HG03378 (cell line): Measurements from ENCODE around the gene ASGR2.
"Not testable (repeated sequence)": the region's sequence is repeated elsewhere in the genome, so short reads cannot be mapped to it uniquely, and the experiment has no call there.

ENCODE experiments used
- ATAC-seq: cut with Tn5 transposase; IDR thresholded peaks from one replicate; pipeline ENCODE4 v1.9.1; 2021; ENCODE audit warnings: mild to moderate bottlenecking, moderate library complexity; ENCODE audit not compliant: unreplicated experiment

The ASGR2 gene

GRCh38 chr17:7126386-7126785, 11.8 kb upstream of the ASGR2 start:
- not testable (repeated sequence) for ATAC-seq

- no peak for ATAC-seq
Observed at GRCh38 chr17:7124923-7125322, 10.3 kb upstream of the ASGR2 start.

- no peak for ATAC-seq
Observed at GRCh38 chr17:7123844-7124243, 9.2 kb upstream of the ASGR2 start.

DNA sequence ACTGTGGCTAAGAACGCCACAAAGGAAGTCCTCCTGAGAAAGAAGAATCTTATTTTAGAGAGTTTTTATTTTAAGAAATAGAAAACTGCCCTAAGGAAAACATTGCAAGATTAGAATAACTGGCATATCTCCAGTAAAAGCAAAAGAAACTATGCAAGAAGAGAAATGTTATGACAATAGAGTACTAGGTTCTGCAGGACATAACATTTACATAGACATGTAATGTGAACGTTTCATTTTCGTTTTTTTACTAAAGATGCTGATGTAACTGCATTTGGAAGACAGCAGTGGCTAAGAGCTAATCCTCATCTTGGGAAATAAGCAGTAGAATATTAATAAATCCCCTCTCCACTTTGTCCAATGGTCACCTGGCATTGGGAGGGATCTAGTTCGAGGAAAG, 7.8 kb upstream of the ASGR2 start:
- no peak for ATAC-seq

- ATAC-seq, result not testable (repeated sequence)
Observed at GRCh38 chr17:7120635-7121034, 6.0 kb upstream of the ASGR2 start.

DNA sequence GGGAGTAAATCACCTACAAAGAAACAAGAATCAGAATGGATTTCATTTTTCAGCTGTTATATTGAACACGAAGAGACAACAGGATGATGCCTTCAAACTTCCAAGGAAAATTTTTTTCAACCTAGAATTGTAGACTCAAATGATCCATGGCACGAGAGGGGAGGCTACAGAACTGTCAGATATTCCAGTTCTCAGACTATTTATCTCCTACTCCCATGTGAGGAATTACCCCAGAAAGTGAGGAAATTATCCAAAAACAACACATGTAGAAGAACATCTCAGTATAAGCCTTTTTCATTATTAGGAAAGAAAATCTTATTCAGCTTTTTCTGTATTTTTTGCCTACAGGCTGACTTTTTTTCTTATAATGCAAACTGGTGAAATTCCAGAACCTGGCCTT, 5.5 kb upstream of the ASGR2 start:
- ATAC-seq, result no peak

GRCh38 chr17:7119314-7119713, 4.7 kb upstream of the ASGR2 start:
- no peak for ATAC-seq

GRCh38 chr17:7114875-7115614, 423 bp upstream of the ASGR2 start:
- ATAC-seq, result no peak

DNA sequence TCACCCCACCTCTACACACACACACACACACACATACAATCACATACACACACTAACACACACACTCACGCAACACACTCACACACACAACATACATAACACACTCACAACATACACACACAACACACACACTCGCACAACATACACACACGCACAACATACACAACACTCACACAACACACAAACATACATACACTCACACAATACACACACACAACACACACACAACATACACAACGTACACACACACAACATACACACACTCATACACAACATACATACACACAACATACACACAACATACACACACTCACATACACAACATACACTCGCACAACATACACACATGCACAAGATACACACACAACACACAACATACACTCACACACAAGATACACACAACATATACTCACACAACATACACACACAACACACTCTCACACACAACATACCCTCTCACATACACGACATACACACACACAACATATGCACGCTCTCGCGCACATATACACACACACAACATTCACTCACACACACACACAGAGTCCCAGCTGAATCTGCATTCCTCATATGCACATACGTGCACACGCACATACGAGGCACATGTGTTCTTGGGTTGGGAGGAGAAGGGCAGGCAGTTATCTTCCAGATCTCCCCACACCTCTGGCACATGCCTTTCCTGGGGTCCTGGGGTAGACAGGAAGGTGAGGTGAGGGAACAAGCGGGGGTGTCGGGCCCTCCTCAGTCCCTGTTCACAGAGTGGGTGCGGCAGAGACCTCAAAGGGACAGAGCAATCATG, 1.1 kb downstream of the ASGR2 start:
- no peak for ATAC-seq

- no peak for ATAC-seq
Observed at GRCh38 chr17:7112510-7113108, 2.0 kb downstream of the ASGR2 start.

DNA sequence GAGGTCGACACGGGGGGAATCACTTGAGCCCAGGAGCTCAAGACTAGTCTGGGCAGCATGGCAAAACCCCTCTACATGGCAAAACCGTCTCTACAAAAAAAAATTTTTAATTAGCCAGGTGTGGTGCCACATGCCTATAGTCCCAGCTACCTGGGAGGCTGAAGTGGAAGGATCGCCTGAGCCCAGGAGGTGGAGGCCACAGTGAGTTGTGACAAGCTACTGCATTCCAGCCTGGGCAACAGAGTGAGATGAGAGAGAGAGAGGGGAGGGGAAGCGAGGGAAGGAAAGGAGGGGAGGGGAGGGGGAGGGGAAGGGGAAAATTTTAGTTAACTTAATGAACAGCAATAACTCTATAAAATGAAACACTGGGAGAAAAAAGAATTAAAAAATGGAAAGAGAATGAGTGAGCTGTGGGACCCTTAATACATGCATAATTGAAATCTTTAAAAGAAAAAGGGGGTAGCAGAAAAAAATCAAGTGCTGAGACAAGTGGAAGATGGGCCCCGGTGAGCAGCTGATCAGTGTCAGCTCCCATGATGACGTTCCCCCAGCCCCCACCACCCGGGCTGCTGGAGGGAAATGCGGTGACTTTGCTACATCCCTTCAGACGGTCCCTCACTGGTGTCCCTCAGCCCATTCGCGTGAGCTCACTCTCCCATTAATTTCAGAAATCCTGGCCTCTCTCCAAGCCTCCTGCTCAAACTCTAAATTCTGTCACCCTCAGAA, 2.7 kb downstream of the ASGR2 start:
- no peak for ATAC-seq

- ATAC-seq, result no peak
Observed at GRCh38 chr17:7110617-7111306, 3.9 kb downstream of the ASGR2 start.

- no peak for ATAC-seq
Observed at GRCh38 chr17:7109461-7110322, 4.9 kb downstream of the ASGR2 start.

DNA sequence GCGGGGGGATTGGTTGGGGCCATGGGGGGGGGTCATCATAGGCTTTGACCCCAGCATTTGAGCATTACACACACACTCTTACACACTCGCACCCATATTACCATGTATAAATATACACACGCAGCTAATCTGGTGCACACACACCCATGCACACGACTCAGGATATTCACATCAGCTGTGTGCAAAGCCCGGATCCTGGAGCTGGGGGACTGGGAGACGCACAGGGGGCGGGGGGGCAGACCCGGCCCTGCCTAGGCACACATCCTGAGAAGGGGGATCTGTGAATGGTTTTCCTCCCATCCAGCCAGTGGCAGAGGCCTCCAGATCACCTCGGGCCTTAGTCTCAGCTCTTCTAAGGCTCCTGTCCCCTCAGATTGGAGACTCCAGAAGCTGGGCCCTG, 5.6 kb downstream of the ASGR2 start:
- no peak for ATAC-seq

DNA sequence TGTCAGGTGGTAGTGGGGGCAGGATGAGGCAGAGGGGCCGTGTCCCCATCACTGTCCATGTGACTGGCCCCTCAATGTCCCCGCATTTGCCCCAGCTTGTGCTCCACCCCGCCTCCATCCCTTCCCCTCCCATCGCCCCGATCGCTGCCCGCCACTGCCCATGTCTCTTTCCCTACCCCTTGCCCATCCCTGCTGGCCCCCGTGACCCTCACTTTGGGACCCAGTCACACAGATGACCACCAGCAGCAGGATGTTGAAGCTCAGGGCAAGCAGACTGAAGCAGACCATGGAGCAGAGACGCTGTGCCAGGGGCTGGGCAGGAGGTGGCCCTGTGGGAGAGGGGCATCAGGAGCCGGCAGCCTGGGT, 6.1 kb downstream of the ASGR2 start:
- ATAC-seq, result no peak

GRCh38 chr17:7107795-7108559, 6.6 kb downstream of the ASGR2 start:
- no peak for ATAC-seq

DNA sequence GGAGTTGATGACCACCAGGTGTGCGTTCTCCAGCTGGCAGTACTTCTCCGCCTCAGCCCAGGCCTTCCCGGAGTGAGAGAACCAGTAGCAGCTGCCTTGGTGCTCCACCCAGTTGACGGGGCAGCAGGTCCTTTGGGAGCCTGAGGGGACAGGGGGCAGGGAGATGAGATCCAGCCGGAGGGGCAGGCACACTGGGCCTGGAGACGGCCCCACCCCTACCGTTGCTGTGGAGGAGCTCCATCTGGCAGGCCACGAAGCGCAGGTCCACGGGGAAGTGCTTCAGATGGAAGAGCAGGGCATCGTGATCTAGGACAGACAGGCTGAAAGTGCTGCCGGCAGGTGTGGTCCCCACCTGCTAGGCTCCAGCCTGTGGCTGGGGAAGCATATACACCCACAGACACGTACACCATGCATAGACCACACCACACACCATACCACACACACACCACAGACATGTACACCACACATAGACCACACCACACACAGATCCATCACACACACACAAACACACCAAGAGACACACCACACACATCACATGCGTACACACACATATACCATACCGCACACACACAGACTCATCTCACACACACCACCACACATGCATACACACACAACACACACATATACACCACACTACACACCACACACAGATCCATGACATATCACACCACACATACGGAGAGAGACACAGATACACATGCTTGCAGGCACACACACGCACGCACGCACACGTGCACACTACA, 7.4 kb downstream of the ASGR2 start:
- no peak for ATAC-seq

GRCh38 chr17:7102421-7102820, 12.2 kb downstream of the ASGR2 start:
- no peak for ATAC-seq
